HEK293 (cell line): ENCODE results near the gene LRPPRC.

ENCODE experiments used
- CTCF ChIA-PET: fragments of 350-600 bp; formaldehyde crosslinking; extraction: SDS; loops from one replicate; lab custom pipeline; 2021; ENCODE audit warnings: antibody characterized with exemption; lab: Yijun Ruan, JAX
- POLR2A ChIA-PET: fragments of 300-600 bp; formaldehyde crosslinking; extraction: SDS; loops from one replicate; lab custom pipeline; 2020; ENCODE audit warnings: antibody characterized with exemption, inconsistent platforms; lab: Yijun Ruan, JAX
- H3K27ac ChIP-seq: fragments of 200-500 bp; sonication (Bioruptor generic); 2 replicates; pipeline ENCODE4 v1.5.1; 2014; ENCODE audit warnings: low read depth, low read length, control low read depth, inconsistent platforms; ENCODE audit errors: extremely low read depth
- H3K36me3 ChIP-seq, 2 experiments: fragments of 200-500 bp in 1 of 2; sonication (Bioruptor generic) in 1 of 2; 1 replicate in 1 of 2; 2 replicates in 1 of 2; pipeline ENCODE4 v1.5.1; 2014 to 2017; ENCODE audit warnings: inconsistent platforms in 2 of 2, low read length in 2 of 2; ENCODE audit not compliant: control insufficient read depth in 2 of 2, insufficient read depth in 1 of 2
- H3K4me1 ChIP-seq: fragments of 200-500 bp; sonication (Bioruptor generic); 2 replicates; pipeline ENCODE4 v1.5.1; 2014; ENCODE audit warnings: mild to moderate bottlenecking, low read length, inconsistent platforms; ENCODE audit not compliant: control insufficient read depth, insufficient read depth
- H3K4me3 ChIP-seq: 2 replicates; pipeline ENCODE4 v1.5.1; 2011; ENCODE audit warnings: low read depth, mild to moderate bottlenecking, control low read depth, low read length, moderate library complexity
- H3K9me3 ChIP-seq: fragments of 200-500 bp; sonication (Bioruptor generic); 2 replicates; pipeline ENCODE4 v1.5.1; 2014; ENCODE audit warnings: low read depth, low read length, inconsistent platforms; ENCODE audit not compliant: control insufficient read depth, insufficient read depth
- BCL11B ChIP-seq: fragments of 450-650 bp; formaldehyde crosslinking; IDR thresholded peaks from 2 replicates; pipeline ENCODE4 v1.5.1; 2016; ENCODE audit warnings: low read depth, missing biosample characterization, missing genetic modification characterization
- INSM2 ChIP-seq: fragments of 450-650 bp; formaldehyde crosslinking; IDR thresholded peaks from 2 replicates; pipeline ENCODE4 v1.5.1; 2016; ENCODE audit warnings: missing biosample characterization, missing genetic modification characterization
- OSR2 ChIP-seq: fragments of 450-650 bp; formaldehyde crosslinking; IDR thresholded peaks from 2 replicates; pipeline ENCODE4 v1.5.1; 2016; ENCODE audit warnings: missing biosample characterization, missing genetic modification characterization
- PRDM2 ChIP-seq: fragments of 450-650 bp; formaldehyde crosslinking; IDR thresholded peaks from 2 replicates; pipeline ENCODE4 v1.5.1; 2016; ENCODE audit warnings: missing biosample characterization, missing genetic modification characterization, borderline replicate concordance
- PRDM6 ChIP-seq: fragments of 450-650 bp; formaldehyde crosslinking; IDR thresholded peaks from 2 replicates; pipeline ENCODE4 v1.5.1; 2017; ENCODE audit warnings: missing biosample characterization, missing genetic modification characterization
- SP3 ChIP-seq: fragments of 450-650 bp; formaldehyde crosslinking; IDR thresholded peaks from 2 replicates; pipeline ENCODE4 v1.5.1; 2016; ENCODE audit warnings: missing biosample characterization, missing genetic modification characterization
- SP7 ChIP-seq: fragments of 450-650 bp; formaldehyde crosslinking; IDR thresholded peaks from 2 replicates; pipeline ENCODE4 v1.5.1; 2016; ENCODE audit warnings: missing biosample characterization, missing genetic modification characterization
- ZBTB17 ChIP-seq: fragments of 450-650 bp; formaldehyde crosslinking; IDR thresholded peaks from 2 replicates; pipeline ENCODE4 v1.5.1; 2016; ENCODE audit warnings: missing biosample characterization, missing genetic modification characterization
- ZBTB26 ChIP-seq: fragments of 450-650 bp; formaldehyde crosslinking; optimal IDR thresholded peaks from 2 replicates; pipeline ENCODE3; 2016; ENCODE audit warnings: missing biosample characterization, mild to moderate bottlenecking, missing genetic modification characterization
- ZBTB8A ChIP-seq: fragments of 450-650 bp; formaldehyde crosslinking; IDR thresholded peaks from 2 replicates; pipeline ENCODE4 v1.5.1; 2016; ENCODE audit warnings: missing biosample characterization, missing genetic modification characterization
- ZNF146 ChIP-seq: fragments of 450-650 bp; formaldehyde crosslinking; IDR thresholded peaks from 2 replicates; pipeline ENCODE4 v1.5.1; 2016; ENCODE audit warnings: missing biosample characterization, missing genetic modification characterization
- ZNF18 ChIP-seq: fragments of 450-650 bp; formaldehyde crosslinking; IDR thresholded peaks from 2 replicates; pipeline ENCODE4 v1.5.1; 2016; ENCODE audit warnings: missing biosample characterization, missing genetic modification characterization
- ZNF324 ChIP-seq: fragments of 450-650 bp; formaldehyde crosslinking; IDR thresholded peaks from 2 replicates; pipeline ENCODE4 v1.5.1; 2016; ENCODE audit warnings: missing biosample characterization, missing genetic modification characterization
- ZNF488 ChIP-seq: fragments of 450-650 bp; formaldehyde crosslinking; IDR thresholded peaks from 2 replicates; pipeline ENCODE4 v1.5.1; 2016; ENCODE audit warnings: missing biosample characterization, missing genetic modification characterization
- ZNF558 ChIP-seq: fragments of 450-650 bp; formaldehyde crosslinking; IDR thresholded peaks from 2 replicates; pipeline ENCODE4 v1.5.1; 2016; ENCODE audit warnings: missing biosample characterization, missing genetic modification characterization
- ZNF561 ChIP-seq: fragments of 450-650 bp; IDR thresholded peaks from 2 replicates; pipeline ENCODE4 v1.5.1; 2018; ENCODE audit warnings: missing biosample characterization, missing genetic modification characterization, borderline replicate concordance
- ZNF76 ChIP-seq: fragments of 450-650 bp; formaldehyde crosslinking; IDR thresholded peaks from 2 replicates; pipeline ENCODE4; 2016; ENCODE audit warnings: low read depth, missing biosample characterization, missing genetic modification characterization, borderline replicate concordance
- ZNF768 ChIP-seq: fragments of 450-650 bp; formaldehyde crosslinking; IDR thresholded peaks from 2 replicates; pipeline ENCODE4 v1.5.1; 2018; ENCODE audit warnings: missing biosample characterization, mild to moderate bottlenecking, missing genetic modification characterization
- ZNF785 ChIP-seq: fragments of 450-650 bp; formaldehyde crosslinking; IDR thresholded peaks from 2 replicates; pipeline ENCODE4 v1.5.1; 2016; ENCODE audit warnings: missing biosample characterization, missing genetic modification characterization
- ZNF843 ChIP-seq: fragments of 450-650 bp; formaldehyde crosslinking; IDR thresholded peaks from 2 replicates; pipeline ENCODE4 v1.5.1; 2016; ENCODE audit warnings: missing biosample characterization, missing genetic modification characterization

The LRPPRC gene

GRCh38 chr2:43941966-43942365 lies 53.8 kb downstream of the LRPPRC start:
- CTCF ChIA-PET, result interaction anchor here (1.1 kb wide), 1 partner anchor 9 kb away, joined by 3 read pairs; no protein-coding TSS in a partner anchor
- Histone ChIP-seq H3K4me1 (no peaks in the 10 kb centered on the region), H3K4me3 (no peak overlapping the region), H3K27ac (no peak overlapping the region), H3K9me3 (no peaks in the 10 kb centered on the region), H3K36me3 (peaks cover 41 to 73% of the 10 kb centered on the region in 2 experiments)
- POLR2A ChIA-PET, result interaction anchor here (0.7 kb wide), 1 partner anchor 46 kb away, joined by 5 read pairs; no protein-coding TSS in a partner anchor
- TF ChIP-seq ZNF768 (tag by site-specific recombination) (no peak), ZNF488 (tag by site-specific recombination) (no peak), OSR2 (tag by site-specific recombination) (no peak), ZNF146 (no peak), ZBTB8A (no peak), ZNF18 (no peak), BCL11B (tag by site-specific recombination) (no peak), SP3 (tag by site-specific recombination) (no peak), ZBTB26 (tag by site-specific recombination) (no peak), ZNF76 (no peak), ZNF558 (tag by site-specific recombination) (no peak)

GRCh38 chr2:43941359-43941758 lies 54.4 kb downstream of the LRPPRC start:
- CTCF ChIA-PET, result interaction anchor here (1.0 kb wide), 1 partner anchor 103 kb away, joined by 3 read pairs; no protein-coding TSS in a partner anchor
- H3K27ac ChIP-seq, result no peak overlapping the region
- peaks cover 39 to 70% of the 10 kb centered on the region in 2 experiments for H3K36me3 ChIP-seq
- no peaks in the 10 kb centered on the region for H3K4me1 ChIP-seq
- peak; percentile 62; the same call in 1 of the 2 replicates for TF ChIP-seq SP7 (tag by site-specific recombination)
- no peak for TF ChIP-seq PRDM2 (tag by site-specific recombination)
- no peak for TF ChIP-seq INSM2
- peak; percentile 18; the same call in 1 of the 2 replicates for TF ChIP-seq OSR2 (tag by site-specific recombination)
- TF ChIP-seq ZBTB17, result peak; percentile 59
- no peak for TF ChIP-seq ZNF324 (tag by site-specific recombination)
- TF ChIP-seq ZNF561, result no peak
- TF ChIP-seq ZNF785 (tag by site-specific recombination), result no peak
- TF ChIP-seq PRDM6 (tag by site-specific recombination), result peak; percentile 91
- TF ChIP-seq ZNF843, result peak; percentile 58
- TF ChIP-seq, all 188 proteins: peak for 5
- Histone ChIP-seq H3K4me3 (no peak overlapping the region), H3K9me3 (no peaks in the 10 kb centered on the region)
- POLR2A ChIA-PET, result interaction anchor here (0.7 kb wide), 1 partner anchor 45 kb away, joined by 5 read pairs; no protein-coding TSS in a partner anchor
